Epithelial cell of esophagus (primary cell): ENCODE results near the gene KCTD21.
"Not testable (repeated sequence)": the region's sequence is repeated elsewhere in the genome, so short reads cannot be mapped to it uniquely, and the experiment has no call there.

Experiments used
- DNase-seq: peaks from one replicate; pipeline ENCODE4 v3.0.0; 2010; ENCODE audit warnings: low read depth
- H3K4me3 ChIP-seq: 2 replicates; pipeline ENCODE4 v1.5.1; 2011; ENCODE audit warnings: mild to moderate bottlenecking, low read length, control low read depth
- TF ChIP-seq, protein P1 (sequence below): IDR thresholded peaks from 2 replicates; pipeline ENCODE4 v1.5.1; 2011; ENCODE audit warnings: low read depth, mild to moderate bottlenecking, low read length, control low read depth, inconsistent platforms; ENCODE audit not compliant: insufficient read depth; ENCODE audit errors: missing control alignments

KCTD21 gene

DNA sequence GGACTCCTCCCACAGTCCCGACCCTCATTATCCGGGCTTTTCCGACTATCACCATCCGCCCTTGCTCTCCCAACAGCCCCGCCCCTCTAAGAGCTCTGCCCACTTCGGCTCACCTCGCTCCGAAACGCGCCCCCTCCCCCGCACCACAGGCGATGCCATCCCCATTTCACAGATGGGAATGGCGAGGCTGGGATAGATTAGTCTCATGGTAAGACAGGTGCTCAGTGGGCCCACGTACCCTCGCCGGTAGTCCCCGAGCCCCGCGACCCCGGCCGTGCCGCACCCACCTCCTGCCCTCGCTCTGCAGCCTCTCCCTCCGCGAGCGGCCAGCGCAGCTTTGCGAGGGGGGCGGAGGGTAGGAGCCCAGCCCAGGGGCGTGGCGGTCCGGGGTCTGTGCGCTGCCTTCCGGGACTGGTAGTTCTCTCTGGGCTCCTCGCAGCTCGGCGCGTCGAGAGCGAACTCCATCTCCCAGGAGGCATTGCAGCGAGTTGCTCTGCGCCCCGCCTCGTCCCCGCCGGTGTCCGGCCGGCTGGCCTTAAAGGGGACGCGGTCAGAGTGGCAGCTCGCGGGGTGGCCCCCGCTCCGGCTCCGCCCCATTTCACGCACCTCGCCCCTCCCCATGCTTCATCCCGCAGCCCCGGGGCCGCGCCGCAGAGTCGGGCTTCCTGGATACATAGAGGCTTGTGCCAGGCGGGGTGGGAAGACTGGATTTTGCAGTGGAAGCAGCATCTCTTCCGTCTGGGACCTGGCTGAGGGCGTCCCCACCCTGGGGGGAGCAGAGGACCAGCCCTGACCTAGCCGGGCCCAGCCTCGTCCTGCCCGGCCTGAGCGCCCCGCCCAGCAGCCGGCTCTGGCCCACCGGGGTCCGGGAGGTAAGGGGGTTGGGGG lies at the start of gene KCTD21, which contains the start of gene USP35:
TSS of gene KCTD21 (minus strand) at position 341 of the 888 bp plus-strand sequence. CDS start 14,072 bp downstream, outside the sequence.
TSS of gene USP35 (plus strand) at position 634 of the 888 bp plus-strand sequence. CDS start 7,327 bp downstream, outside the sequence.
- TF ChIP-seq, protein P1, sequence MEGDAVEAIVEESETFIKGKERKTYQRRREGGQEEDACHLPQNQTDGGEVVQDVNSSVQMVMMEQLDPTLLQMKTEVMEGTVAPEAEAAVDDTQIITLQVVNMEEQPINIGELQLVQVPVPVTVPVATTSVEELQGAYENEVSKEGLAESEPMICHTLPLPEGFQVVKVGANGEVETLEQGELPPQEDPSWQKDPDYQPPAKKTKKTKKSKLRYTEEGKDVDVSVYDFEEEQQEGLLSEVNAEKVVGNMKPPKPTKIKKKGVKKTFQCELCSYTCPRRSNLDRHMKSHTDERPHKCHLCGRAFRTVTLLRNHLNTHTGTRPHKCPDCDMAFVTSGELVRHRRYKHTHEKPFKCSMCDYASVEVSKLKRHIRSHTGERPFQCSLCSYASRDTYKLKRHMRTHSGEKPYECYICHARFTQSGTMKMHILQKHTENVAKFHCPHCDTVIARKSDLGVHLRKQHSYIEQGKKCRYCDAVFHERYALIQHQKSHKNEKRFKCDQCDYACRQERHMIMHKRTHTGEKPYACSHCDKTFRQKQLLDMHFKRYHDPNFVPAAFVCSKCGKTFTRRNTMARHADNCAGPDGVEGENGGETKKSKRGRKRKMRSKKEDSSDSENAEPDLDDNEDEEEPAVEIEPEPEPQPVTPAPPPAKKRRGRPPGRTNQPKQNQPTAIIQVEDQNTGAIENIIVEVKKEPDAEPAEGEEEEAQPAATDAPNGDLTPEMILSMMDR = no peak
- peak; percentile 98 for DNase-seq
- H3K4me3 ChIP-seq = peak within 1 kb of the TSS; percentile 84

- DNase-seq = no peak
- TF ChIP-seq, protein P1 = no peak
- H3K4me3 ChIP-seq = no peak overlapping the region
Observed at GRCh38 chr11:78237293-78238046, 49.0 kb upstream of the KCTD21 start.

DNA sequence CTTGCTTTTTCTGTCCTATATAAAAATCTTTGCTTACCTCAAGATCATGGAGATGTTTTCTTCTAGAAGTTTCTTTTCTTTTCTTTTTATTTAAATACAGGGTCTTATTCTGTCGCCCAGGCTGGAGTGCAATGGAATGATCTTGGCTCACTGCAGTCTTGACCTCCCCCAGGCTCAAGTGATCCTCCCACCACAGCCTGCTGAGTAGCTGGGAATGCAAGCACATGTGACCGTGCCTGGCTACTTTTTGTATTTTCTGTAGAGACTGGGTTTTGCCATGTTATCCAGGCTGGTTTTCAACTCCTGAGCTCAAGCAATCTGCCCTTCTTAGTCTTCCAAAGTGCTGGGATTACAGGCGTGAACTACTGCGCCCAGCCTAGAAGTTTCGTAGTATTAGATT lies 45.6 kb upstream of the KCTD21 start:
- H3K4me3 ChIP-seq = no peak overlapping the region
- no peak for DNase-seq

GRCh38 chr11:78233046-78233445 lies 44.6 kb upstream of the KCTD21 start:
- not testable (repeated sequence) for H3K4me3 ChIP-seq, DNase-seq

More for the DNA sequence above, 45.6 kb upstream of the KCTD21 start:
- TF ChIP-seq, protein P1 = no peak

- TF ChIP-seq, protein P1 = no peak
- peak; percentile 63 for DNase-seq
Observed at GRCh38 chr11:78231962-78232501, 43.6 kb upstream of the KCTD21 start.

DNA sequence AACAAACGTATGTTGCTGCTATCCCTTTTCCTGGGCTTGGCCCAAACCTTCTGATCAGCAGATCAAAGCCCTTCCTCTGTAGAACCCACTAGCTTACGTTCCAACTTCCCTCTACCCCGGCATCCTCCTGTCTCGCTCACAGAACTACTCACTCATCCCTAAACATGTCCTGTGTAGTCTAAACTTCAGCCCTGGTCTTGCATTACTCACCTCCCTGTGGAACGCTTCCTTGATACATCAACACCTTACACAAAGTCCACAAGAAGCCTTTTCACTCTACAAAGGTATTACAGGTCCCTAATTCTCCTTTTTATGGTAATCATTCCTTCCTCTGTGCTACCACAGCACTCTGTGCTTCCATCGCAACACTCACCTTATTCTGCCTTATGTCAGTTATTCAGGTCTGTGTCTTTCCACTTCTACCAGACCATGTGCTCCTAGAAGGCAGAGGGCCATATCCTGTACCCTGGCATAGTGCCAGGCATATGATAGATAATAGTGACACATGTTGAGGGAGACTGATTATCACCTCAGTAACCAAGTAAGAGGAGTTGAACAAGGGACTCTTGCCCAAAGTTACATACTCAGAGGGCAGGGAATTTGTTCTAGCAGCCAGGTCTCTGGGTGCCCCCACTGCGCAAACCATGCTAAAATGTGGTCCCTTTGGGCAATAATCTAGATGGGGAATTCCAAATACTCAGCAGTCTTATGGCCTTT lies 41.9 kb upstream of the KCTD21 start:
- TF ChIP-seq, protein P1 = no peak
- DNase-seq = peak; percentile 58
- no peak overlapping the region for H3K4me3 ChIP-seq

More at GRCh38 chr11:78231962-78232501, 43.6 kb upstream of the KCTD21 start:
- no peak overlapping the region for H3K4me3 ChIP-seq
